ENCODE data around the gene DAB1.
"Not testable (repeated sequence)": the region's sequence is repeated elsewhere in the genome, so short reads cannot be mapped to it uniquely, and the experiment has no call there.

- not testable (repeated sequence) for TF ChIP-seq CTCF, POLR2A (IDR thresholded peaks at IDR 0.05)
Observed at GRCh38 chr1:57087660-57088059, 336.2 kb downstream of the DAB1 start.
